ENCODE measurements around the gene LYZ.
"Not testable (repeated sequence)": the region's sequence is repeated elsewhere in the genome, so short reads cannot be mapped to it uniquely, and the experiment has no call there.

Gene LYZ

DNA sequence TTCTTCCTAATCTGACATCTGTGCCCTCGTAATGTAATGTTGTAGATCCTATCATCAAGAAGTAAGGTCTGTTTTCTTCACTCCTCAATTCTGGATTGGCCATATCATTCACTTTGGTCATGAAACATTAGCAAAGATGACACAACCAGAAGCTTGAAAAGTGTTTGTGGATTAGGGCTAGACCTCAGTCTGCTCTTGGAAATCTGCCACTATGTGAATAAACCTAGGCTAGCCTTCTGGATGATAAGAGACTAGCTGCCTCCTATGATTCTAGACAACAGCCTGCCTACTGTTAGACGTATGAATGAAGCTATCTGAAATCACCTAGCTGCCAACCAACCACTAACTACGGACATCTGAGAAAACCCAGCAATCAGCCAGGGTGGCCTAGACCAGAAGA is 38.7 kb upstream of the LYZ start:
- no peaks in the 10 kb centered on the region for H4K20me1 ChIP-seq (ENCODE audit: insufficient read depth, low read length)
- TF ChIP-seq EZH2 (IDR thresholded peaks at IDR 0.05; ENCODE audit: borderline replicate concordance, low read length), result no peak
- TF ChIP-seq CTCF (IDR thresholded peaks at IDR 0.05; ENCODE audit: low read length), result no peak
- H3F3A ChIP-seq (ENCODE audit: insufficient read depth, low read length), result no peaks in the 10 kb centered on the region

DNA sequence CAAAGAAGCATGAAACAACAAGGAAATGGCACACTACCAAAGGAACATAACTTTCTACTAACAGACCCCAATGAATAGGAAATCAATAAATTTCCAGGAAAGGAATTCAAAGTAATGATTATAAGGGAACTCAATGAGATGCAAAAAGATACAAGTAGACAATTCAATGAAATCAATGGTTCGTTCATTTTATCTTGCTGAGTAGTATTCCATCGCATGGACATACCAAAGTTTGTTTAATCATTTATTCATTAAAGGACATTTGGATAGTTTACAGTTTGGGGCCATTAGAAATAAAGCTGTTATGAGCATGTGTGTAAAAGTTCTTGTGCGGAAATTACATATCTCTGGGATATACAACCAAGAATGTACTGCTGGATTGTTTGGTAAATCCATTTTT is 35.0 kb upstream of the LYZ start:
- Histone ChIP-seq H2AFZ (ENCODE audit: low read length) (no peak overlapping the region), H3K4me1 (ENCODE audit: insufficient read depth, low read length, severe bottlenecking) (no peaks in the 10 kb centered on the region), H3K36me3 (ENCODE audit: insufficient read depth, low read length) (no peaks in the 10 kb centered on the region), H3K9me3 (ENCODE audit: low read length) (no peaks in the 10 kb centered on the region), H3K9ac (ENCODE audit: low read length) (no peak overlapping the region), H3F3A (ENCODE audit: insufficient read depth, low read length) (no peaks in the 10 kb centered on the region), H3K4me3 (ENCODE audit: low read depth, low read length, poor library complexity, severe bottlenecking) (no peak overlapping the region), H3K27me3 (ENCODE audit: insufficient read depth, low read length) (no peaks in the 10 kb centered on the region), H3K79me2 (ENCODE audit: insufficient read depth, low read length) (no peaks in the 10 kb centered on the region), H3K27ac (ENCODE audit: low read depth, low read length, poor library complexity, severe bottlenecking) (no peak overlapping the region), H3K4me2 (ENCODE audit: low read length) (no peak overlapping the region), H3K9me2 (ENCODE audit: low read depth, low read length) (no peaks in the 10 kb centered on the region), H4K20me1 (ENCODE audit: insufficient read depth, low read length) (no peaks in the 10 kb centered on the region)
- TF ChIP-seq CTCF (IDR thresholded peaks at IDR 0.05; ENCODE audit: low read length), result no peak
- no peak for TF ChIP-seq EZH2 (IDR thresholded peaks at IDR 0.05; ENCODE audit: borderline replicate concordance, low read length)

More for the DNA sequence above, 38.7 kb upstream of the LYZ start:
- Histone ChIP-seq H3K27me3 (ENCODE audit: insufficient read depth, low read length) (no peaks in the 10 kb centered on the region), H3K4me2 (ENCODE audit: low read length) (no peak overlapping the region), H3K9me3 (ENCODE audit: low read length) (peaks cover 4% of the 10 kb centered on the region; the same call in 1 of the 2 replicates), H3K9ac (ENCODE audit: low read length) (no peak overlapping the region), H3K4me3 (ENCODE audit: low read depth, low read length, poor library complexity, severe bottlenecking) (no peak overlapping the region), H3K79me2 (ENCODE audit: insufficient read depth, low read length) (no peaks in the 10 kb centered on the region), H3K36me3 (ENCODE audit: insufficient read depth, low read length) (no peaks in the 10 kb centered on the region), H3K4me1 (ENCODE audit: insufficient read depth, low read length, severe bottlenecking) (no peaks in the 10 kb centered on the region), H3K27ac (ENCODE audit: low read depth, low read length, poor library complexity, severe bottlenecking) (no peak overlapping the region), H3K9me2 (ENCODE audit: low read depth, low read length) (no peaks in the 10 kb centered on the region), H2AFZ (ENCODE audit: low read length) (no peak overlapping the region)

DNA sequence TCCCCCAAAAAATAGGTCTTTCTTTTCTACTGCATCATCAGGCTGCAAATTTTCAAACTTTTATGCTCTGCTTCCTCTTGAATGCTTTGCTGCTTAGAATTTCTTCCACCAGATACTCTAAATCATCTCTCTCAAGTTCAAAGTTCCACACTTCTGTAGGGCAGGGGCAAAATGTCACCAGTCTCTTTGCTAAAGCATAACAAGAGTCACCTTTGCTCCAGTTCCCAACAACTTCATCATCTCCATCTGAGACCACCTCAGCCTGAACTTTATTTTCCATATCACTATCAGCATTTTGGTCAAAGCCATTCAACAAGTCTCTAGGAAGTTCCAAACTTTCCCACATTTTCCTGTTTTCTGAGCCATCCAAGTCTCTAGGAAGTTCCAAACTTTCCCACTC is 31.4 kb upstream of the LYZ start:
- not testable (repeated sequence) for H3K4me3 ChIP-seq (ENCODE audit: low read depth, low read length, poor library complexity, severe bottlenecking); H3K4me2 ChIP-seq (ENCODE audit: low read length); H3K36me3 ChIP-seq (ENCODE audit: insufficient read depth, low read length); H3K9me3 ChIP-seq (ENCODE audit: low read length); H4K20me1 ChIP-seq (ENCODE audit: insufficient read depth, low read length); H3K4me1 ChIP-seq (ENCODE audit: insufficient read depth, low read length, severe bottlenecking); H3K27me3 ChIP-seq (ENCODE audit: insufficient read depth, low read length); H3K9me2 ChIP-seq (ENCODE audit: low read depth, low read length); H3K79me2 ChIP-seq (ENCODE audit: insufficient read depth, low read length); H3K27ac ChIP-seq (ENCODE audit: low read depth, low read length, poor library complexity, severe bottlenecking); H3K9ac ChIP-seq (ENCODE audit: low read length); H3F3A ChIP-seq (ENCODE audit: insufficient read depth, low read length); H2AFZ ChIP-seq (ENCODE audit: low read length)

- not testable (repeated sequence) for H3K27me3 ChIP-seq (ENCODE audit: insufficient read depth, low read length); H3K79me2 ChIP-seq (ENCODE audit: insufficient read depth, low read length); H3K9ac ChIP-seq (ENCODE audit: low read length); H3K9me2 ChIP-seq (ENCODE audit: low read depth, low read length); H3K9me3 ChIP-seq (ENCODE audit: low read length); H3K27ac ChIP-seq (ENCODE audit: low read depth, low read length, poor library complexity, severe bottlenecking); H3K4me2 ChIP-seq (ENCODE audit: low read length); H3K4me1 ChIP-seq (ENCODE audit: insufficient read depth, low read length, severe bottlenecking); H3F3A ChIP-seq (ENCODE audit: insufficient read depth, low read length); H3K4me3 ChIP-seq (ENCODE audit: low read depth, low read length, poor library complexity, severe bottlenecking); H2AFZ ChIP-seq (ENCODE audit: low read length); H4K20me1 ChIP-seq (ENCODE audit: insufficient read depth, low read length); H3K36me3 ChIP-seq (ENCODE audit: insufficient read depth, low read length)
Observed at GRCh38 chr12:69317233-69317632, 30.9 kb upstream of the LYZ start.
